Suprapubic skin (tissue), 4 donors: Measurements from ENCODE around the gene XAB2. TPM values are rescaled to one million over a fixed set of nuclear protein-coding genes. Genes with fewer than 3 reads are reported as not detected.

Source experiments
- DNase-seq, 2 donors: peaks; one replicate each; pipeline ENCODE4 v3.0.0-alpha.2; 2019; ENCODE audit warnings: low spot score in 2 of 2
- H3K27ac ChIP-seq: fragments of 200-600 bp; sonication (generic); one replicate; pipeline ENCODE4 v1.5.1; 2019
- H3K27me3 ChIP-seq: fragments of 200-600 bp; sonication (generic); one replicate; pipeline ENCODE4 v1.5.1; 2019
- H3K36me3 ChIP-seq: fragments of 200-600 bp; sonication (generic); one replicate; pipeline ENCODE4 v1.5.1; 2019
- H3K4me1 ChIP-seq: fragments of 200-600 bp; sonication (generic); one replicate; pipeline ENCODE4 v1.5.1; 2019
- H3K4me3 ChIP-seq: fragments of 200-600 bp; sonication (generic); one replicate; pipeline ENCODE4 v1.5.1; 2019; ENCODE audit warnings: mild to moderate bottlenecking
- H3K9me3 ChIP-seq: fragments of 200-600 bp; sonication (generic); one replicate; pipeline ENCODE4 v1.5.1; 2019
- EP300 ChIP-seq: sonication (generic); formaldehyde crosslinking; IDR thresholded peaks from one replicate; pipeline ENCODE4 v1.6.1; 2017; ENCODE audit warnings: antibody characterized with exemption
- POLR2A ChIP-seq, 2 donors: fragments of 450-650 bp; IDR thresholded peaks; one replicate each; pipeline ENCODE4 v1.6.1; 2017; ENCODE audit warnings: antibody characterized with exemption in 2 of 2, mild to moderate bottlenecking in 2 of 2, moderate library complexity in 2 of 2
- POLR2AphosphoS5 ChIP-seq, 3 donors: sonication (generic); formaldehyde crosslinking; IDR thresholded peaks; one replicate each; pipeline ENCODE4 v1.6.1; 2017; ENCODE audit warnings: antibody characterized with exemption in 3 of 3
- WGBS: methylation state at CpG from one replicate; pipeline ENCODE4 v1.1.5; 2018; 5-methylcytosine and 5-hydroxymethylcytosine counted together
- total RNA-seq, 4 donors: library from RNA; depleted of rRNA; stranded (reverse); fragments of >200 nt; gene quantifications; one replicate each; pipeline ENCODE4 v1.1.0, GENCODE V29; 2016
- TF ChIP-seq, protein P1 (sequence below), 2 donors: fragments of 200-600 bp in 1 of 2; fragments of 450-650 bp in 1 of 2; sonication (generic) in 1 of 2; IDR thresholded peaks; one replicate each; pipeline ENCODE4 v1.5.1; 2016 to 2019; ENCODE audit warnings: antibody characterized with exemption in 2 of 2, mild to moderate bottlenecking in 1 of 2, moderate library complexity in 1 of 2

Gene XAB2
- total RNA-seq, 4 donors from 2014 or later: 45.1 to 68.2 (median 55.5) TPM

DNA sequence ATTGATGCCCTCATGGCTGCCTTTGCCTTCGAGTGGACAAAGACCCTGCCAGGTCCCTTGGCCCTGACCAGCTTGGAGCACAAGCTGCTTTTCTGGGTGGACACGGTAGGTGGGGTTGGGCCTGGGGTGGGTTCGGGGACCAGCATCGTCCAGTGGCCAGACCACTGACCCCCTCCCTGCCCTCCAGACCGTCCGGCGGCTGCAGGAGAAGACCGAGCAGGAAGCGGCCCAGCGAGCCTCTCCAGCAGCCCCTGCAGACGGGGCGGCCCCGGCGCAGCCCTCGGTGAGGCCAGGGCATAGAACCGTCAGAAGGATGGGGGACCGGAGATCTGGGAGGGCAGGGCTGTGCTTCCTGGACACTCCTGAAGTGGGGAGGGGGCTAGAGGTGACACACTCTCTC is 23.1 kb downstream of the XAB2 start:
- Histone ChIP-seq H3K4me3 (no peak overlapping the region), H3K27ac (no peak overlapping the region), H3K36me3 (peaks cover 34% of the 10 kb centered on the region), H3K4me1 (peaks cover 3% of the 10 kb centered on the region), H3K9me3 (no peaks in the 10 kb centered on the region), H3K27me3 (peaks cover 16% of the 10 kb centered on the region)
- DNase-seq: no peak
- TF ChIP-seq POLR2AphosphoS5 (IDR thresholded peaks at IDR 0.05) (no peak), POLR2A (IDR thresholded peaks at IDR 0.05) (no peak), EP300 (no peak)
- TF ChIP-seq, protein P1, sequence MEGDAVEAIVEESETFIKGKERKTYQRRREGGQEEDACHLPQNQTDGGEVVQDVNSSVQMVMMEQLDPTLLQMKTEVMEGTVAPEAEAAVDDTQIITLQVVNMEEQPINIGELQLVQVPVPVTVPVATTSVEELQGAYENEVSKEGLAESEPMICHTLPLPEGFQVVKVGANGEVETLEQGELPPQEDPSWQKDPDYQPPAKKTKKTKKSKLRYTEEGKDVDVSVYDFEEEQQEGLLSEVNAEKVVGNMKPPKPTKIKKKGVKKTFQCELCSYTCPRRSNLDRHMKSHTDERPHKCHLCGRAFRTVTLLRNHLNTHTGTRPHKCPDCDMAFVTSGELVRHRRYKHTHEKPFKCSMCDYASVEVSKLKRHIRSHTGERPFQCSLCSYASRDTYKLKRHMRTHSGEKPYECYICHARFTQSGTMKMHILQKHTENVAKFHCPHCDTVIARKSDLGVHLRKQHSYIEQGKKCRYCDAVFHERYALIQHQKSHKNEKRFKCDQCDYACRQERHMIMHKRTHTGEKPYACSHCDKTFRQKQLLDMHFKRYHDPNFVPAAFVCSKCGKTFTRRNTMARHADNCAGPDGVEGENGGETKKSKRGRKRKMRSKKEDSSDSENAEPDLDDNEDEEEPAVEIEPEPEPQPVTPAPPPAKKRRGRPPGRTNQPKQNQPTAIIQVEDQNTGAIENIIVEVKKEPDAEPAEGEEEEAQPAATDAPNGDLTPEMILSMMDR (IDR thresholded peaks at IDR 0.05): no peak
- 94% methylated on average over 8 of the region's 17 CpGs for WGBS

DNA sequence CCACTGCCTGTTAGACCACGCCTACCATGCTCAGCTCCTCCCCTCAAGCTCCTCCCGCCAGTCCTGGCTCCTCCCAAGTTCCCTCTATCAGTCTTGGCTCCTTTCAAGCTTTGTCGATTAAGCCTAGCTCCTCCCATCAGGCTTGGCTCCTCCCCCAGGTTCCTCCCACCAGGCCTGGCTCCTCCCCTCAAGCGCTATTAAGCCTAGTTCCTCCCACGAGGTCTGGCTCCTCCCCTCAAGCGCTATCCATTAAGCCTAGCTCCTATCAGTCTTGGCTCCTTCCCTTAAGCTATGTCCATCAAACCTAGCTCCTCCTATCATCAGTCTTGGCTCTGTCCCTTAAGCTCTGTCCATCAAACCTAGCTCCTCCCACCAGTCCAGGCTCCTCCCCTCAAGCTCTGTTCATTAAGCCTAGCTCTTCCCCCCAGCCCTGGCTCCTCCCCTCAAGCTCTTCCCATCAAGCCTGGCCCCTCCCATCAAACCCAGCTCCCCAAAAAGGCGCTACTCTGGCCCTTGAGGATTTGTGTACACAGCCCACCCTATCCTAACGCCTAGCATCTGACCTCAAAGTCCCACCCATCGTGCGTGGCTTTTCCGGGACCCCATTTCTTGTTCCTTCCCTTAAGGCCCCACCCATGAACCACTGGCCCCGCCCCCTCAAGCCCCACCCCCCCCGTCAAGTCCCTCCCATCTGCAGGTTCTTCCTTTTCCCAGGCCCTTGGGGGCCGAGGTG is 23.7 kb downstream of the XAB2 start:
- Histone ChIP-seq H3K27ac (no peak overlapping the region), H3K4me1 (peaks cover 3% of the 10 kb centered on the region), H3K4me3 (no peak overlapping the region), H3K27me3 (peaks cover 16% of the 10 kb centered on the region), H3K9me3 (no peaks in the 10 kb centered on the region), H3K36me3 (peaks cover 28% of the 10 kb centered on the region)
- no peak for DNase-seq
- WGBS: 76% methylated on average over 14 of the region's 14 CpGs
- TF ChIP-seq, protein P1 (IDR thresholded peaks at IDR 0.05): no peak
- TF ChIP-seq EP300 (no peak), POLR2A (IDR thresholded peaks at IDR 0.05) (no peak), POLR2AphosphoS5 (IDR thresholded peaks at IDR 0.05) (no peak)

DNA sequence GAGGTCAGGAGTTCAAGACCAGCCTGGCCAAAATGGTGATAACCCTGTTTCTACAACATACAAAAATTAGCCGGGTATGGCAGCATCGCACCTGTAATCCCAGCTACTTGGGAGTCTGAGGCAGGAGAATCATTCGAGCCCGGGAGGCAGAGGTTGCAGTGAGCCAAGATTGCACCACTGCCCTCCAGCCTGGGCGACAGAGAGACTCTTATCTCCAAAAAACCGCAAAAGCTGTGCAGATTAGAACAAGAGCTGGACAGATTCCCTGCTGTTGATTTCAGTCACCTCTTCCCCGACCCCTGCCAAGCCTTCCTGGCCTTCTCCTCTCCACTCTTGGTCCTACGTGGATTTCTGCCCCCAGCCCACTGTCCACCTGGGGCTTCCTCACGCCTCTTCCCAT is 25.4 kb downstream of the XAB2 start:
- H3K4me1 ChIP-seq: peaks cover 3% of the 10 kb centered on the region
- peaks cover 16% of the 10 kb centered on the region for H3K36me3 ChIP-seq
- no peak for DNase-seq
- no peaks in the 10 kb centered on the region for H3K9me3 ChIP-seq
- WGBS: 78% methylated on average over 9 of the region's 9 CpGs
- TF ChIP-seq POLR2AphosphoS5 (IDR thresholded peaks at IDR 0.05) (no peak), EP300 (no peak), POLR2A (IDR thresholded peaks at IDR 0.05) (no peak)
- TF ChIP-seq, protein P1 (IDR thresholded peaks at IDR 0.05): no peak
- peaks cover 16% of the 10 kb centered on the region for H3K27me3 ChIP-seq
- no peak overlapping the region for H3K27ac ChIP-seq
- H3K4me3 ChIP-seq: no peak overlapping the region

DNA sequence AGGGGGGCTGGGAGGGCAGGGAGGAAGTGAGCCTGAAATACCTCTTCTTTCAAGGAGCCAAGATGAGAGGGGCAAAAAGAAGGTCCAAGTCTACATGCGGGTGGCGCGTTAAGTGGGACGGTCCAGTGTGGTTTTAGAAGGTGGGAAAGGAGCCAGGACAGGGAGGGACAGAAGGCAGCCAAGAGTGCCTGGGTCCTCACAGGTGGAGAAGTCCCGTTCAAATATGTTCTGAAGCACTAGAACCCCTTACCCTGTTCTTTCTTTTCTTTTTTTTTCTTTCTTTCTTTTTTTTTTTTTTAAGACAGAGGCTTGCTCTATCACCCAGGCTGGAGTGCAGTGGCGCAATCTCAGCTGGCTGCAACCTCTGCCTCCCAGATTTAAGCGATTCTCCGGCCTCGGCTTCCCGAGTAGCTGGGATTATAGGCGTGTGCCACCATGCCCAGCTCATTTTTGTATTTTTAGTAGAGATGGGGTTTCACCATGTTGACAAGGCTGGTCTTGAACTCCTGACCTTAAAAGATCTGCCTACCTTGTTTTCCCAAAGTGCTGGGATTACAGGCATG is 26.3 kb downstream of the XAB2 start:
- H3K4me3 ChIP-seq: no peak overlapping the region
- H3K4me1 ChIP-seq: peaks cover 3% of the 10 kb centered on the region
- H3K9me3 ChIP-seq: no peaks in the 10 kb centered on the region
- 57% methylated on average over 11 of the region's 11 CpGs for WGBS
- TF ChIP-seq, protein P1 (IDR thresholded peaks at IDR 0.05): no peak
- TF ChIP-seq POLR2AphosphoS5 (IDR thresholded peaks at IDR 0.05): no peak
- no peak for TF ChIP-seq POLR2A (IDR thresholded peaks at IDR 0.05)
- no peak for TF ChIP-seq EP300
- peaks cover 16% of the 10 kb centered on the region for H3K27me3 ChIP-seq
- DNase-seq: no peak
- peaks cover 16% of the 10 kb centered on the region for H3K36me3 ChIP-seq
- H3K27ac ChIP-seq: no peak overlapping the region

DNA sequence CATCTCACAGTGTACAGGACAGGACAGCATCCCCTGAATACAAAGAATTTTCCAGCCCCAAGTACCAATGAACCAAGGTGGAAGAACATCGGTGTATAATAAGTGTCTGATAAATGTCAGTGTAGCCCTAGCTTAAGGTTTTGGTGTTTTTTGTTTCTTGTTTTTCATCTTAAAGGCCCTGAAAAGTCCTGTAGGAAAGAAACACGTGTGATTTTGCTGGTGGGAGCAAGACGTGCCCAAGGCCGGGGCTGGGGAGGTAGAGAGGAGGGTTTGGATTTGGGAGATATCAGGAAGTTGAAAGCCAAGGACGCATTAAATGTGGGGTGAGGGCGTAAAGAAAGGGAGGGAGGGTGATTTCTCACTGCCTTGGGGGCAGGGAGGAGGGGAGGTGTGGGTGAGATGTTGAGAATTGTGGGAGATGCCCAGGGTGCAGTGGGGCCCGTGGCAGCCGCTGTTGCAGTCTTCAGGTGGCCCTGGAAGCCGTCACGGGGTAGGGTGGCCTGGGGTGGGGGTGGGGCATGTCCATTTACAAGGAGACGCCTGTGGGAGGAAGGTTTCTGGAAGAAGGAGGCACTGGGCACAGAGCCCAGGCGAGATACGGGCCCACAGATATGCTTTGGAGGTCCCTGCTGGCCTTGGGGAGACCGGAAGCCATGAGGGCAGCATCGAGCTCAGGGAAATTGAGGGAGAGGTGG is 27.0 kb downstream of the XAB2 start:
- H3K36me3 ChIP-seq: peaks cover 11% of the 10 kb centered on the region
- H3K4me1 ChIP-seq: peaks cover 3% of the 10 kb centered on the region
- no peaks in the 10 kb centered on the region for H3K9me3 ChIP-seq
- H3K4me3 ChIP-seq: no peak overlapping the region
- 42% methylated on average over 15 of the region's 15 CpGs for WGBS
- H3K27me3 ChIP-seq: peaks cover 21% of the 10 kb centered on the region
- no peak for DNase-seq
- no peak for TF ChIP-seq POLR2A (IDR thresholded peaks at IDR 0.05)
- no peak for TF ChIP-seq POLR2AphosphoS5 (IDR thresholded peaks at IDR 0.05)
- TF ChIP-seq, protein P1 (IDR thresholded peaks at IDR 0.05): no peak
- TF ChIP-seq EP300: no peak
- H3K27ac ChIP-seq: no peak overlapping the region
